Stimulated activated CD8-positive, alpha-beta memory T cell treated with anti-CD3 and anti-CD28 coated beads, Interleukin-12 subunit alpha, Interleukin-12 subunit beta, amount 100 ng/mL, for 1 hour (primary cell): ENCODE results near the gene SSX2IP.
"Not testable (repeated sequence)": the region's sequence is repeated elsewhere in the genome, so short reads cannot be mapped to it uniquely, and the experiment has no call there.

ENCODE experiments used
- DNase-seq: peaks from one replicate; pipeline ENCODE4 v3.0.0-alpha.2; 2020; ENCODE audit warnings: low read depth

The SSX2IP gene

GRCh38 chr1:84677415-84678099 is 12.7 kb downstream of the SSX2IP start:
- no peak for DNase-seq

- no peak for DNase-seq
Observed at GRCh38 chr1:84675631-84676030, 14.6 kb downstream of the SSX2IP start.

- DNase-seq, result no peak
Observed at GRCh38 chr1:84675106-84675505, 15.2 kb downstream of the SSX2IP start.

- DNase-seq, result no peak
Observed at GRCh38 chr1:84674705-84675104, 15.6 kb downstream of the SSX2IP start.

GRCh38 chr1:84674021-84674420 is 16.2 kb downstream of the SSX2IP start:
- no peak for DNase-seq

GRCh38 chr1:84672080-84672854 is 18.0 kb downstream of the SSX2IP start:
- no peak for DNase-seq

GRCh38 chr1:84669831-84670230 is 20.4 kb downstream of the SSX2IP start:
- no peak for DNase-seq

GRCh38 chr1:84668185-84668584 is 22.1 kb downstream of the SSX2IP start:
- no peak for DNase-seq

- no peak for DNase-seq
Observed at GRCh38 chr1:84665703-84666317, 24.5 kb downstream of the SSX2IP start.

GRCh38 chr1:84653130-84653677 is 37.1 kb downstream of the SSX2IP start:
- no peak for DNase-seq

- DNase-seq, result no peak
Observed at GRCh38 chr1:84644472-84644871, 45.8 kb downstream of the SSX2IP start.

GRCh38 chr1:84643183-84643582 is 47.1 kb downstream of the SSX2IP start:
- DNase-seq, result no peak

- no peak for DNase-seq
Observed at GRCh38 chr1:84642774-84643173, 47.5 kb downstream of the SSX2IP start.

- DNase-seq, result not testable (repeated sequence)
Observed at GRCh38 chr1:84639731-84640130, 50.5 kb downstream of the SSX2IP start.

GRCh38 chr1:84635429-84635828 is 54.8 kb downstream of the SSX2IP start:
- no peak for DNase-seq

GRCh38 chr1:84634536-84635205 is 55.6 kb downstream of the SSX2IP start:
- no peak for DNase-seq

GRCh38 chr1:84632673-84633434 is 57.4 kb downstream of the SSX2IP start:
- no peak for DNase-seq

- DNase-seq, result no peak
Observed at GRCh38 chr1:84632137-84632536, 58.1 kb downstream of the SSX2IP start.

GRCh38 chr1:84624876-84625275 is 65.4 kb downstream of the SSX2IP start:
- DNase-seq, result no peak

GRCh38 chr1:84621553-84621952 is 68.7 kb downstream of the SSX2IP start:
- DNase-seq, result no peak

GRCh38 chr1:84620720-84621313 is 69.4 kb downstream of the SSX2IP start:
- peak; percentile 51 for DNase-seq
